Measurements from ENCODE around the gene CCDC27.

- TF ChIP-seq RAD21 (IDR thresholded peaks at IDR 0.05) (no peak), YY1 (IDR thresholded peaks at IDR 0.05) (no peak), ZBTB33 (IDR thresholded peaks at IDR 0.05) (no peak), MAX (IDR thresholded peaks at IDR 0.05) (no peak), TAF1 (conservative IDR thresholded peaks at IDR 0.05) (no peak), GABPA (IDR thresholded peaks at IDR 0.05 in 1 of 2, conservative IDR thresholded peaks at IDR 0.05 in 1 of 2) (no peak), JUND (IDR thresholded peaks at IDR 0.05) (no peak), SP1 (IDR thresholded peaks at IDR 0.05) (no peak), HNF4A (conservative IDR thresholded peaks at IDR 0.05) (no peak), RXRA (IDR thresholded peaks at IDR 0.05) (no peak), EGR1 (IDR thresholded peaks at IDR 0.05; ENCODE audit: low read depth in 2 of 2) (no peak), NR2F2 (IDR thresholded peaks at IDR 0.05) (no peak)
- TF ChIP-seq, protein P1, sequence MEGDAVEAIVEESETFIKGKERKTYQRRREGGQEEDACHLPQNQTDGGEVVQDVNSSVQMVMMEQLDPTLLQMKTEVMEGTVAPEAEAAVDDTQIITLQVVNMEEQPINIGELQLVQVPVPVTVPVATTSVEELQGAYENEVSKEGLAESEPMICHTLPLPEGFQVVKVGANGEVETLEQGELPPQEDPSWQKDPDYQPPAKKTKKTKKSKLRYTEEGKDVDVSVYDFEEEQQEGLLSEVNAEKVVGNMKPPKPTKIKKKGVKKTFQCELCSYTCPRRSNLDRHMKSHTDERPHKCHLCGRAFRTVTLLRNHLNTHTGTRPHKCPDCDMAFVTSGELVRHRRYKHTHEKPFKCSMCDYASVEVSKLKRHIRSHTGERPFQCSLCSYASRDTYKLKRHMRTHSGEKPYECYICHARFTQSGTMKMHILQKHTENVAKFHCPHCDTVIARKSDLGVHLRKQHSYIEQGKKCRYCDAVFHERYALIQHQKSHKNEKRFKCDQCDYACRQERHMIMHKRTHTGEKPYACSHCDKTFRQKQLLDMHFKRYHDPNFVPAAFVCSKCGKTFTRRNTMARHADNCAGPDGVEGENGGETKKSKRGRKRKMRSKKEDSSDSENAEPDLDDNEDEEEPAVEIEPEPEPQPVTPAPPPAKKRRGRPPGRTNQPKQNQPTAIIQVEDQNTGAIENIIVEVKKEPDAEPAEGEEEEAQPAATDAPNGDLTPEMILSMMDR (IDR thresholded peaks at IDR 0.05; ENCODE audit: low read depth, low read length, missing input control) = no peak
- TF ChIP-seq, protein P2, sequence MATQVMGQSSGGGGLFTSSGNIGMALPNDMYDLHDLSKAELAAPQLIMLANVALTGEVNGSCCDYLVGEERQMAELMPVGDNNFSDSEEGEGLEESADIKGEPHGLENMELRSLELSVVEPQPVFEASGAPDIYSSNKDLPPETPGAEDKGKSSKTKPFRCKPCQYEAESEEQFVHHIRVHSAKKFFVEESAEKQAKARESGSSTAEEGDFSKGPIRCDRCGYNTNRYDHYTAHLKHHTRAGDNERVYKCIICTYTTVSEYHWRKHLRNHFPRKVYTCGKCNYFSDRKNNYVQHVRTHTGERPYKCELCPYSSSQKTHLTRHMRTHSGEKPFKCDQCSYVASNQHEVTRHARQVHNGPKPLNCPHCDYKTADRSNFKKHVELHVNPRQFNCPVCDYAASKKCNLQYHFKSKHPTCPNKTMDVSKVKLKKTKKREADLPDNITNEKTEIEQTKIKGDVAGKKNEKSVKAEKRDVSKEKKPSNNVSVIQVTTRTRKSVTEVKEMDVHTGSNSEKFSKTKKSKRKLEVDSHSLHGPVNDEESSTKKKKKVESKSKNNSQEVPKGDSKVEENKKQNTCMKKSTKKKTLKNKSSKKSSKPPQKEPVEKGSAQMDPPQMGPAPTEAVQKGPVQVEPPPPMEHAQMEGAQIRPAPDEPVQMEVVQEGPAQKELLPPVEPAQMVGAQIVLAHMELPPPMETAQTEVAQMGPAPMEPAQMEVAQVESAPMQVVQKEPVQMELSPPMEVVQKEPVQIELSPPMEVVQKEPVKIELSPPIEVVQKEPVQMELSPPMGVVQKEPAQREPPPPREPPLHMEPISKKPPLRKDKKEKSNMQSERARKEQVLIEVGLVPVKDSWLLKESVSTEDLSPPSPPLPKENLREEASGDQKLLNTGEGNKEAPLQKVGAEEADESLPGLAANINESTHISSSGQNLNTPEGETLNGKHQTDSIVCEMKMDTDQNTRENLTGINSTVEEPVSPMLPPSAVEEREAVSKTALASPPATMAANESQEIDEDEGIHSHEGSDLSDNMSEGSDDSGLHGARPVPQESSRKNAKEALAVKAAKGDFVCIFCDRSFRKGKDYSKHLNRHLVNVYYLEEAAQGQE (IDR thresholded peaks at IDR 0.05) = no peak
Measured at GRCh38 chr1:3718764-3719163, 33.5 kb upstream of the CCDC27 start.

Measured in liver (tissue), 3 donors.